Fibroblast of lung (primary cell): Measurements from ENCODE around the gene MYRFL.

Experiments used
- CTCF ChIP-seq, 2 donors: IDR thresholded peaks in 1 of 2; conservative IDR thresholded peaks in 1 of 2; 1 replicate in 1 of 2; 2 replicates in 1 of 2; pipeline ENCODE4 v1.5.1; 2011 to 2012; ENCODE audit warnings: low read length in 2 of 2, control low read depth in 1 of 2, inconsistent platforms in 1 of 2, low read depth in 1 of 2, mild to moderate bottlenecking in 1 of 2
- EZH2 ChIP-seq: IDR thresholded peaks from 2 replicates; pipeline ENCODE4 v1.5.1; 2012; ENCODE audit warnings: low read length, control low read depth, mild to moderate bottlenecking; ENCODE audit errors: missing control alignments

- TF ChIP-seq CTCF (conservative IDR thresholded peaks at IDR 0.05 in 1 of 2, IDR thresholded peaks at IDR 0.05 in 1 of 2; ENCODE audit: low read depth in 1 of 2, low read length in 2 of 2) (no peak), EZH2 (no peak)
Measured at GRCh38 chr12:69932676-69933552, 107.9 kb downstream of the MYRFL start.
